WTC11 (cell line): ENCODE results near the gene PNLIPRP1. TPM values are rescaled to one million over a fixed set of nuclear protein-coding genes. Genes with fewer than 3 reads are reported as not detected.
A peak's percentile ranks its signal among the peaks of the same experiment; 100 is the strongest.

Source experiments
- ATAC-seq: fragments of 200-7000 bp; cut with Tn5 transposase; 2 replicates; pipeline ENCODE4 v1.10.0; 2021; ENCODE audit warnings: mild to moderate bottlenecking, moderate library complexity
- CTCF ChIA-PET: fragments of 300-600 bp; sonication (Branson Sonifier 250); formaldehyde crosslinking; loops from one replicate; lab custom pipeline; 2021; ENCODE audit warnings: antibody characterized with exemption; lab: Charles Lee
- POLR2A ChIA-PET: fragments of 350-600 bp; sonication (Branson Sonifier 250); formaldehyde crosslinking; loops from one replicate; lab custom pipeline; 2021; ENCODE audit warnings: antibody characterized with exemption; lab: Charles Lee
- DNase-seq: peaks from one replicate; pipeline ENCODE4 v3.0.0; 2021; ENCODE audit warnings: low spot score
- H3K27ac Mint-ChIP-seq: 2 replicates; pipeline ENCODE4 v1.8.0; 2021; ENCODE audit warnings: mixed read lengths
- H3K27me3 Mint-ChIP-seq: 2 replicates; pipeline ENCODE4 v1.8.0; 2021; ENCODE audit warnings: low read depth, mild to moderate bottlenecking, moderate library complexity, mixed read lengths
- H3K36me3 Mint-ChIP-seq: 2 replicates; pipeline ENCODE4 v1.8.0; 2021; ENCODE audit warnings: mixed read lengths
- H3K4me1 Mint-ChIP-seq: 2 replicates; pipeline ENCODE4 v1.8.0; 2022; ENCODE audit warnings: mixed read lengths
- H3K4me3 Mint-ChIP-seq: 2 replicates; pipeline ENCODE4 v1.8.0; 2021; ENCODE audit warnings: mild to moderate bottlenecking, moderate library complexity, mixed read lengths
- H3K9me3 Mint-ChIP-seq: 2 replicates; pipeline ENCODE4 v1.8.0; 2021; ENCODE audit warnings: mixed read lengths
- ATF2 ChIP-seq: sonication (generic); formaldehyde crosslinking; IDR thresholded peaks from 2 replicates; pipeline ENCODE4 v1.8.1; 2022; ENCODE audit warnings: low read depth, missing genetic modification reagents, borderline replicate concordance
- ETV6 ChIP-seq: sonication (generic); formaldehyde crosslinking; IDR thresholded peaks from 2 replicates; pipeline ENCODE4 v1.8.1; 2022; ENCODE audit warnings: mild to moderate bottlenecking, missing genetic modification reagents
- FOXK1 ChIP-seq: sonication (generic); formaldehyde crosslinking; IDR thresholded peaks from 2 replicates; pipeline ENCODE4 v1.8.0; 2022; ENCODE audit warnings: mild to moderate bottlenecking, moderate library complexity, missing genetic modification reagents
- JUN ChIP-seq: sonication (generic); formaldehyde crosslinking; IDR thresholded peaks from 2 replicates; pipeline ENCODE4 v1.8.0; 2023; ENCODE audit warnings: mild to moderate bottlenecking, missing genetic modification reagents
- NR2C2 ChIP-seq: sonication (generic); formaldehyde crosslinking; IDR thresholded peaks from 2 replicates; pipeline ENCODE4 v1.8.0; 2022; ENCODE audit warnings: mild to moderate bottlenecking, missing genetic modification reagents
- RORB ChIP-seq: fragments of 250-450 bp; sonication (Bioruptor Pico); IDR thresholded peaks from 2 replicates; pipeline ENCODE4 v1.9.0; 2021; ENCODE audit warnings: mild to moderate bottlenecking
- SMAD4 ChIP-seq: sonication (generic); formaldehyde crosslinking; IDR thresholded peaks from 2 replicates; pipeline ENCODE4 v1.8.0; 2022; ENCODE audit warnings: mild to moderate bottlenecking, missing genetic modification reagents
- ZBTB21 ChIP-seq: sonication (generic); formaldehyde crosslinking; IDR thresholded peaks from 2 replicates; pipeline ENCODE4 v1.8.1; 2023; ENCODE audit warnings: mild to moderate bottlenecking, missing genetic modification reagents, borderline replicate concordance
- ZNF121 ChIP-seq: sonication (generic); formaldehyde crosslinking; IDR thresholded peaks from 2 replicates; pipeline ENCODE4 v1.8.0; 2023; ENCODE audit warnings: missing genetic modification reagents
- ZNF138 ChIP-seq: sonication (generic); formaldehyde crosslinking; conservative IDR thresholded peaks from 2 replicates; pipeline ENCODE4 v1.8.1; 2022; ENCODE audit warnings: mild to moderate bottlenecking, moderate library complexity, missing genetic modification reagents
- ZNF232 ChIP-seq: sonication (generic); formaldehyde crosslinking; IDR thresholded peaks from 2 replicates; pipeline ENCODE4 v1.8.0; 2022; ENCODE audit warnings: mild to moderate bottlenecking, missing genetic modification reagents
- ZNF263 ChIP-seq: sonication (generic); formaldehyde crosslinking; IDR thresholded peaks from 2 replicates; pipeline ENCODE4 v1.8.1; 2022; ENCODE audit warnings: low read depth, mild to moderate bottlenecking, moderate library complexity, missing genetic modification reagents
- ZNF416 ChIP-seq: fragments of 250-450 bp; sonication (Bioruptor Pico); IDR thresholded peaks from 2 replicates; pipeline ENCODE4 v1.9.0; 2021; ENCODE audit warnings: mild to moderate bottlenecking, inconsistent platforms
- ZSCAN18 ChIP-seq: fragments of 250-450 bp; sonication (Bioruptor Pico); IDR thresholded peaks from 2 replicates; pipeline ENCODE4 v2.1.2; 2022; ENCODE audit warnings: mild to moderate bottlenecking, moderate library complexity
- total RNA-seq: library from RNA; stranded (reverse); gene quantifications from 3 replicates; pipeline ENCODE4 v1.2.3, GENCODE V29; 2021
- TF ChIP-seq, protein P1 (sequence below): sonication (generic); formaldehyde crosslinking; conservative IDR thresholded peaks from 2 replicates; pipeline ENCODE4 v1.8.1; 2023; ENCODE audit warnings: mild to moderate bottlenecking, low read depth, missing genetic modification reagents, moderate library complexity
- TF ChIP-seq, protein P2 (sequence below): sonication (generic); formaldehyde crosslinking; IDR thresholded peaks from 2 replicates; pipeline ENCODE4 v1.8.1; 2023; ENCODE audit warnings: mild to moderate bottlenecking, moderate library complexity, missing genetic modification reagents
- TF ChIP-seq, protein P3 (sequence below): sonication (generic); formaldehyde crosslinking; IDR thresholded peaks from 2 replicates; pipeline ENCODE4 v1.8.1; 2022; ENCODE audit warnings: missing genetic modification reagents, borderline replicate concordance
- TF ChIP-seq, protein P4 (sequence below): fragments of 250-450 bp; sonication (Bioruptor Pico); IDR thresholded peaks from 2 replicates; pipeline ENCODE4 v1.9.0; 2021; ENCODE audit warnings: moderate library complexity, mild to moderate bottlenecking, inconsistent platforms, borderline replicate concordance
- TF ChIP-seq, protein P5 (sequence below): sonication (generic); formaldehyde crosslinking; IDR thresholded peaks from 2 replicates; pipeline ENCODE4 v1.8.1; 2022; ENCODE audit warnings: mild to moderate bottlenecking, missing genetic modification reagents, moderate library complexity, borderline replicate concordance
- TF ChIP-seq, protein P6 (sequence below): sonication (generic); formaldehyde crosslinking; IDR thresholded peaks from 2 replicates; pipeline ENCODE4 v1.8.0; 2023; ENCODE audit warnings: missing genetic modification reagents

The PNLIPRP1 gene
- total RNA-seq, 1 experiment from 2014 or later = 0.68 TPM

GRCh38 chr10:116627386-116627933, 36.7 kb downstream of the PNLIPRP1 start (continued):
- TF ChIP-seq, protein P1, sequence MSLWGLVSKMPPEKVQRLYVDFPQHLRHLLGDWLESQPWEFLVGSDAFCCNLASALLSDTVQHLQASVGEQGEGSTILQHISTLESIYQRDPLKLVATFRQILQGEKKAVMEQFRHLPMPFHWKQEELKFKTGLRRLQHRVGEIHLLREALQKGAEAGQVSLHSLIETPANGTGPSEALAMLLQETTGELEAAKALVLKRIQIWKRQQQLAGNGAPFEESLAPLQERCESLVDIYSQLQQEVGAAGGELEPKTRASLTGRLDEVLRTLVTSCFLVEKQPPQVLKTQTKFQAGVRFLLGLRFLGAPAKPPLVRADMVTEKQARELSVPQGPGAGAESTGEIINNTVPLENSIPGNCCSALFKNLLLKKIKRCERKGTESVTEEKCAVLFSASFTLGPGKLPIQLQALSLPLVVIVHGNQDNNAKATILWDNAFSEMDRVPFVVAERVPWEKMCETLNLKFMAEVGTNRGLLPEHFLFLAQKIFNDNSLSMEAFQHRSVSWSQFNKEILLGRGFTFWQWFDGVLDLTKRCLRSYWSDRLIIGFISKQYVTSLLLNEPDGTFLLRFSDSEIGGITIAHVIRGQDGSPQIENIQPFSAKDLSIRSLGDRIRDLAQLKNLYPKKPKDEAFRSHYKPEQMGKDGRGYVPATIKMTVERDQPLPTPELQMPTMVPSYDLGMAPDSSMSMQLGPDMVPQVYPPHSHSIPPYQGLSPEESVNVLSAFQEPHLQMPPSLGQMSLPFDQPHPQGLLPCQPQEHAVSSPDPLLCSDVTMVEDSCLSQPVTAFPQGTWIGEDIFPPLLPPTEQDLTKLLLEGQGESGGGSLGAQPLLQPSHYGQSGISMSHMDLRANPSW (CRISPR knock-in tag) = no peak
- no peak for TF ChIP-seq ZSCAN18 (CRISPR knock-in tag)
- no peak for TF ChIP-seq NR2C2 (CRISPR knock-in tag)
- TF ChIP-seq, protein P2, sequence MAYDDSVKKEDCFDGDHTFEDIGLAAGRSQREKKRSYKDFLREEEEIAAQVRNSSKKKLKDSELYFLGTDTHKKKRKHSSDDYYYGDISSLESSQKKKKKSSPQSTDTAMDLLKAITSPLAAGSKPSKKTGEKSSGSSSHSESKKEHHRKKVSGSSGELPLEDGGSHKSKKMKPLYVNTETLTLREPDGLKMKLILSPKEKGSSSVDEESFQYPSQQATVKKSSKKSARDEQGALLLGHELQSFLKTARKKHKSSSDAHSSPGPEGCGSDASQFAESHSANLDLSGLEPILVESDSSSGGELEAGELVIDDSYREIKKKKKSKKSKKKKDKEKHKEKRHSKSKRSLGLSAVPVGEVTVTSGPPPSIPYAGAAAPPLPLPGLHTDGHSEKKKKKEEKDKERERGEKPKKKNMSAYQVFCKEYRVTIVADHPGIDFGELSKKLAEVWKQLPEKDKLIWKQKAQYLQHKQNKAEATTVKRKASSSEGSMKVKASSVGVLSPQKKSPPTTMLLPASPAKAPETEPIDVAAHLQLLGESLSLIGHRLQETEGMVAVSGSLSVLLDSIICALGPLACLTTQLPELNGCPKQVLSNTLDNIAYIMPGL (CRISPR knock-in tag) = peak; percentile 90
- TF ChIP-seq, protein P3, sequence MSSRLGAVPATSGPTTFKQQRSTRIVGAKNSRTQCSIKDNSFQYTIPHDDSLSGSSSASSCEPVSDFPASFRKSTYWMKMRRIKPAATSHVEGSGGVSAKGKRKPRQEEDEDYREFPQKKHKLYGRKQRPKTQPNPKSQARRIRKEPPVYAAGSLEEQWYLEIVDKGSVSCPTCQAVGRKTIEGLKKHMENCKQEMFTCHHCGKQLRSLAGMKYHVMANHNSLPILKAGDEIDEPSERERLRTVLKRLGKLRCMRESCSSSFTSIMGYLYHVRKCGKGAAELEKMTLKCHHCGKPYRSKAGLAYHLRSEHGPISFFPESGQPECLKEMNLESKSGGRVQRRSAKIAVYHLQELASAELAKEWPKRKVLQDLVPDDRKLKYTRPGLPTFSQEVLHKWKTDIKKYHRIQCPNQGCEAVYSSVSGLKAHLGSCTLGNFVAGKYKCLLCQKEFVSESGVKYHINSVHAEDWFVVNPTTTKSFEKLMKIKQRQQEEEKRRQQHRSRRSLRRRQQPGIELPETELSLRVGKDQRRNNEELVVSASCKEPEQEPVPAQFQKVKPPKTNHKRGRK (CRISPR knock-in tag) = no peak
- TF ChIP-seq ETV6 = 0 out of 2 replicates have a peak, but pooled peaks have one; percentile 50
- no peak for TF ChIP-seq JUN (CRISPR knock-in tag)
- TF ChIP-seq, protein P4, sequence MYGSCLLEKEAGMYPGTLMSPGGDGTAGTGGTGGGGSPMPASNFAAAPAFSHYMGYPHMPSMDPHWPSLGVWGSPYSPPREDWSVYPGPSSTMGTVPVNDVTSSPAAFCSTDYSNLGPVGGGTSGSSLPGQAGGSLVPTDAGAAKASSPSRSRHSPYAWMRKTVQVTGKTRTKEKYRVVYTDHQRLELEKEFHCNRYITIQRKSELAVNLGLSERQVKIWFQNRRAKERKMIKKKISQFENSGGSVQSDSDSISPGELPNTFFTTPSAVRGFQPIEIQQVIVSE (CRISPR knock-in tag) = no peak
- TF ChIP-seq, all 79 proteins: peak for 13

DNA sequence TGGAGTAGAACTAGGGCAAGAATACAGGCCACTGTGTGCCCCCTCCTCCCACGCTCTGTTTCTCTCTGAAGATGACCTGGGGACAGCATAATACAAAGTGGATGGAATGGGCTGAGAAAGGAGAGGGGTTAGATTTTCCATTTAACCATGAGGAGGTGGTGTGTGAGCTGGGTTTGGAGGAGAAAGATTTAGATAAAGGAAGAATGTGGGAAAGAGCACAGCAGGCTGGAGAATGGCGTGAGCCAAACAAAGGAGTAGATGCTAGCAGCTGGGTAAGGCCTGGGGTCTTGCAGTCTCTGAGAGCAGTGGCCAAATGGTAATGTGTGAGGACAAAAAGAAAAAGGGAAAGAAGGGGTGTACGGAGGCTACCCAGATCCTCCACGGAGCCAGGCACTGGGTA, 38.6 kb downstream of the PNLIPRP1 start:
- Mint-ChIP-seq H3K27me3 (peaks cover 15% of the 10 kb centered on the region), H3K9me3 (no peaks in the 10 kb centered on the region), H3K36me3 (no peaks in the 10 kb centered on the region), H3K27ac (no peak overlapping the region), H3K4me3 (no peak overlapping the region), H3K4me1 (no peaks in the 10 kb centered on the region)
- DNase-seq = no peak
- ChIA-PET CTCF (interaction anchor here (1.6 kb wide), 1 partner anchor 545 kb away, joined by 3 read pairs; no protein-coding TSS in a partner anchor), POLR2A (no interaction called here)
- no peak for ATAC-seq
- TF ChIP-seq SMAD4 = no peak
- no peak for TF ChIP-seq ZNF416 (CRISPR knock-in tag)
- TF ChIP-seq, protein P5, sequence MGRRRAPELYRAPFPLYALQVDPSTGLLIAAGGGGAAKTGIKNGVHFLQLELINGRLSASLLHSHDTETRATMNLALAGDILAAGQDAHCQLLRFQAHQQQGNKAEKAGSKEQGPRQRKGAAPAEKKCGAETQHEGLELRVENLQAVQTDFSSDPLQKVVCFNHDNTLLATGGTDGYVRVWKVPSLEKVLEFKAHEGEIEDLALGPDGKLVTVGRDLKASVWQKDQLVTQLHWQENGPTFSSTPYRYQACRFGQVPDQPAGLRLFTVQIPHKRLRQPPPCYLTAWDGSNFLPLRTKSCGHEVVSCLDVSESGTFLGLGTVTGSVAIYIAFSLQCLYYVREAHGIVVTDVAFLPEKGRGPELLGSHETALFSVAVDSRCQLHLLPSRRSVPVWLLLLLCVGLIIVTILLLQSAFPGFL (CRISPR knock-in tag) = no peak
- no peak for TF ChIP-seq ZNF232
- no peak for TF ChIP-seq ZNF121
- TF ChIP-seq, protein P1 (CRISPR knock-in tag) = no peak
- no peak for TF ChIP-seq ZNF138 (CRISPR knock-in tag)
- no peak for TF ChIP-seq RORB
- TF ChIP-seq ZNF263 (CRISPR knock-in tag) = no peak
- TF ChIP-seq ZBTB21 (CRISPR knock-in tag) = no peak
- no peak for TF ChIP-seq FOXK1 (CRISPR knock-in tag)
- no peak for TF ChIP-seq ATF2 (CRISPR knock-in tag)
- TF ChIP-seq, protein P6, sequence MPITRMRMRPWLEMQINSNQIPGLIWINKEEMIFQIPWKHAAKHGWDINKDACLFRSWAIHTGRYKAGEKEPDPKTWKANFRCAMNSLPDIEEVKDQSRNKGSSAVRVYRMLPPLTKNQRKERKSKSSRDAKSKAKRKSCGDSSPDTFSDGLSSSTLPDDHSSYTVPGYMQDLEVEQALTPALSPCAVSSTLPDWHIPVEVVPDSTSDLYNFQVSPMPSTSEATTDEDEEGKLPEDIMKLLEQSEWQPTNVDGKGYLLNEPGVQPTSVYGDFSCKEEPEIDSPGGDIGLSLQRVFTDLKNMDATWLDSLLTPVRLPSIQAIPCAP = no peak
